Stimulated activated CD8-positive, alpha-beta memory T cell treated with anti-CD3 and anti-CD28 coated beads, Interleukin-15, amount 100 ng/mL, for 1 hour (primary cell): ENCODE results near the gene PRKG1.
"Not testable (repeated sequence)": the region's sequence is repeated elsewhere in the genome, so short reads cannot be mapped to it uniquely, and the experiment has no call there.

Experiments
- DNase-seq: peaks from one replicate; pipeline ENCODE4 v3.0.0-alpha.2; 2020; ENCODE audit warnings: low read depth

Gene PRKG1

GRCh38 chr10:52216852-52217251 is 1142.6 kb downstream of the PRKG1 start:
- no peak for DNase-seq

- DNase-seq, result no peak
Observed at GRCh38 chr10:52217531-52217930, 1143.2 kb downstream of the PRKG1 start.

- no peak for DNase-seq
Observed at GRCh38 chr10:52220947-52221346, 1146.7 kb downstream of the PRKG1 start.

GRCh38 chr10:52221923-52222322 is 1147.6 kb downstream of the PRKG1 start:
- DNase-seq, result no peak

- no peak for DNase-seq
Observed at GRCh38 chr10:52226197-52226847, 1152.0 kb downstream of the PRKG1 start.

- DNase-seq, result no peak
Observed at GRCh38 chr10:52228556-52228955, 1154.3 kb downstream of the PRKG1 start.

- no peak for DNase-seq
Observed at GRCh38 chr10:52229291-52229931, 1155.1 kb downstream of the PRKG1 start.

GRCh38 chr10:52232561-52233350 is 1158.5 kb downstream of the PRKG1 start:
- no peak for DNase-seq

- not testable (repeated sequence) for DNase-seq
Observed at GRCh38 chr10:52233351-52233991, 1159.2 kb downstream of the PRKG1 start.

- no peak for DNase-seq
Observed at GRCh38 chr10:52239771-52240170, 1165.5 kb downstream of the PRKG1 start.

- no peak for DNase-seq
Observed at GRCh38 chr10:52245547-52245946, 1171.3 kb downstream of the PRKG1 start.

- not testable (repeated sequence) for DNase-seq
Observed at GRCh38 chr10:52247929-52248328, 1173.6 kb downstream of the PRKG1 start.

- DNase-seq, result no peak
Observed at GRCh38 chr10:52248697-52249306, 1174.5 kb downstream of the PRKG1 start.

- no peak for DNase-seq
Observed at GRCh38 chr10:52249850-52250395, 1175.6 kb downstream of the PRKG1 start.

- DNase-seq, result no peak
Observed at GRCh38 chr10:52250510-52250909, 1176.2 kb downstream of the PRKG1 start.

GRCh38 chr10:52252307-52252706 is 1178.0 kb downstream of the PRKG1 start:
- DNase-seq, result no peak

GRCh38 chr10:52256832-52257691 is 1182.8 kb downstream of the PRKG1 start:
- no peak for DNase-seq

- no peak for DNase-seq
Observed at GRCh38 chr10:52257692-52258075, 1183.4 kb downstream of the PRKG1 start.

- no peak for DNase-seq
Observed at GRCh38 chr10:52258799-52259425, 1184.6 kb downstream of the PRKG1 start.

- DNase-seq, result no peak
Observed at GRCh38 chr10:52259426-52259812, 1185.1 kb downstream of the PRKG1 start.
